Measurements from ENCODE around the gene FNBP1L. TPM values are rescaled to one million over a fixed set of nuclear protein-coding genes. Genes with fewer than 3 reads are reported as not detected.

FNBP1L gene
- total RNA-seq, 2 experiments from 2014 or later: 0.13 TPM

- POLR2A ChIA-PET: interaction anchor here (0.6 kb wide), 1 partner anchor 1839 kb away, joined by 5 read pairs; no protein-coding TSS in a partner anchor
- TF ChIP-seq, protein P1, sequence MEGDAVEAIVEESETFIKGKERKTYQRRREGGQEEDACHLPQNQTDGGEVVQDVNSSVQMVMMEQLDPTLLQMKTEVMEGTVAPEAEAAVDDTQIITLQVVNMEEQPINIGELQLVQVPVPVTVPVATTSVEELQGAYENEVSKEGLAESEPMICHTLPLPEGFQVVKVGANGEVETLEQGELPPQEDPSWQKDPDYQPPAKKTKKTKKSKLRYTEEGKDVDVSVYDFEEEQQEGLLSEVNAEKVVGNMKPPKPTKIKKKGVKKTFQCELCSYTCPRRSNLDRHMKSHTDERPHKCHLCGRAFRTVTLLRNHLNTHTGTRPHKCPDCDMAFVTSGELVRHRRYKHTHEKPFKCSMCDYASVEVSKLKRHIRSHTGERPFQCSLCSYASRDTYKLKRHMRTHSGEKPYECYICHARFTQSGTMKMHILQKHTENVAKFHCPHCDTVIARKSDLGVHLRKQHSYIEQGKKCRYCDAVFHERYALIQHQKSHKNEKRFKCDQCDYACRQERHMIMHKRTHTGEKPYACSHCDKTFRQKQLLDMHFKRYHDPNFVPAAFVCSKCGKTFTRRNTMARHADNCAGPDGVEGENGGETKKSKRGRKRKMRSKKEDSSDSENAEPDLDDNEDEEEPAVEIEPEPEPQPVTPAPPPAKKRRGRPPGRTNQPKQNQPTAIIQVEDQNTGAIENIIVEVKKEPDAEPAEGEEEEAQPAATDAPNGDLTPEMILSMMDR (conservative IDR thresholded peaks at IDR 0.05; ENCODE audit: low read length): no peak
- TF ChIP-seq EZH2phosphoT487 (IDR thresholded peaks at IDR 0.05; ENCODE audit: borderline replicate concordance, low read depth, low read length): no peak
- Histone ChIP-seq H3K4me1 (ENCODE audit: insufficient read depth, low read length, poor library complexity, severe bottlenecking) (no peaks in the 10 kb centered on the region), H3K4me3 (ENCODE audit: low read depth, low read length, poor library complexity, severe bottlenecking) (no peak overlapping the region), H3K79me2 (ENCODE audit: insufficient read depth, low read depth, low read length) (no peaks in the 10 kb centered on the region), H3K4me2 (ENCODE audit: low read length) (no peak overlapping the region), H3K9me2 (ENCODE audit: insufficient read depth, low read length) (no peaks in the 10 kb centered on the region), H3K36me3 (ENCODE audit: insufficient read depth, low read length) (no peaks in the 10 kb centered on the region), H2AFZ (ENCODE audit: low read length) (no peak overlapping the region), H3K9me3 (ENCODE audit: low read length) (no peaks in the 10 kb centered on the region), H4K20me1 (ENCODE audit: insufficient read depth, low read length) (no peaks in the 10 kb centered on the region), H3K27ac (ENCODE audit: low read depth, low read length, poor library complexity, severe bottlenecking) (no peak overlapping the region)
- no peak for DNase-seq (ENCODE audit: low spot score)
- intact Hi-C loops (cut with micrococcal nuclease; ENCODE audit: unreplicated experiment): no loop called here
- CTCF ChIA-PET (ENCODE audit: unreplicated experiment): no interaction called here
- BruUV-seq (replicated peaks): no TSS peak
Observed at GRCh38 chr1:93603106-93603505, 155.2 kb downstream of the FNBP1L start.

DNA sequence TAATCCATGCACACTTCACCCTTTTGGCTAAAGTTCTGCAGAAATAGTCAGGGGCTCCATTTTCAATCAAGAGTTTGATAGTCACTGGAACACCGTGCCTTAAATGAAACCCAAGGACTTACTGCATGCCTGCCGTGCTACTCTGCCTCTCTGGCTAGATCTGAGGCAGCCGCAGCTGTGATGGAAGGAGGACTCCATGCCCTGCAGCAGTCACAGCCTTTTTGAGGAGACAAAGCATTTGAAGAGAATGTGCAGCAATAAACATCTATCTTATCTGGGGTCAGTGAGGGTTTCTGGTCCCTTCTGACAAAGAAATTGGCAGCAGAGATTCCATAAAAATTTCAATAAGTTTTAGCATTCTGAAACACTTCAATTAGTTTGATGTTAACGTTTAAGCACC, 155.7 kb downstream of the FNBP1L start:
- BruUV-seq (replicated peaks): no TSS peak
- H3K4me3 ChIP-seq (ENCODE audit: low read depth, low read length, poor library complexity, severe bottlenecking): no peak overlapping the region
- CTCF ChIA-PET (ENCODE audit: unreplicated experiment): no interaction called here
- no peak overlapping the region for H3K4me2 ChIP-seq (ENCODE audit: low read length)
- POLR2A ChIA-PET: interaction anchor here (0.6 kb wide), 1 partner anchor 1840 kb away, joined by 5 read pairs; no protein-coding TSS in a partner anchor
- intact Hi-C loops (cut with micrococcal nuclease; ENCODE audit: unreplicated experiment): no loop called here
- no peaks in the 10 kb centered on the region for H3K4me1 ChIP-seq (ENCODE audit: insufficient read depth, low read length, poor library complexity, severe bottlenecking)
- no peak overlapping the region for H3K27ac ChIP-seq (ENCODE audit: low read depth, low read length, poor library complexity, severe bottlenecking)
- TF ChIP-seq EZH2phosphoT487 (IDR thresholded peaks at IDR 0.05; ENCODE audit: borderline replicate concordance, low read depth, low read length): no peak
- TF ChIP-seq, protein P1 (conservative IDR thresholded peaks at IDR 0.05; ENCODE audit: low read length): no peak
- H3K79me2 ChIP-seq (ENCODE audit: insufficient read depth, low read depth, low read length): no peaks in the 10 kb centered on the region
- DNase-seq (ENCODE audit: low spot score): no peak
- no peaks in the 10 kb centered on the region for H3K9me2 ChIP-seq (ENCODE audit: insufficient read depth, low read length)
- no peaks in the 10 kb centered on the region for H4K20me1 ChIP-seq (ENCODE audit: insufficient read depth, low read length)
- H2AFZ ChIP-seq (ENCODE audit: low read length): no peak overlapping the region
- H3K36me3 ChIP-seq (ENCODE audit: insufficient read depth, low read length): no peaks in the 10 kb centered on the region
- H3K9me3 ChIP-seq (ENCODE audit: low read length): no peaks in the 10 kb centered on the region

Small RNAs within 50 kb of the gene (small RNA-seq; reads per million reads assigned to genes)
- gene RNA5SP53: 0.68 reads per million, percentile 25 among the genes with 10 or more reads in this experiment

Other genes with a start within 250 kb of the FNBP1L start
- gene DR1, start 102.2 kb upstream of the FNBP1L start, total RNA-seq (2014; rRNA removed; shearing (Covaris generic)): 61.3 and 81.3 TPM in 2 replicates
- 90.4 and 102 TPM in 2 replicates for gene DR1, start 102.2 kb upstream of the FNBP1L start, total RNA-seq (2022)
- 12.0 and 16.3 TPM in 2 replicates for gene BCAR3, start 233.7 kb downstream of the FNBP1L start, total RNA-seq (2014; rRNA removed; shearing (Covaris generic))
- 18.8 and 24.2 TPM in 2 replicates for gene BCAR3, start 233.7 kb downstream of the FNBP1L start, total RNA-seq (2022)

All from OCI-LY7 (cell line).